HEK293T (cell line): ENCODE measurements around the gene CCND2.

ENCODE experiments used
- CTCF ChIA-PET: fragments of 350-600 bp; formaldehyde crosslinking; extraction: SDS; loops from one replicate; lab custom pipeline; 2021; ENCODE audit warnings: antibody characterized with exemption, inconsistent platforms; lab: Yijun Ruan, JAX
- POLR2A ChIA-PET: fragments of 350-600 bp; formaldehyde crosslinking; extraction: SDS; loops from one replicate; lab custom pipeline; 2020; ENCODE audit warnings: antibody characterized with exemption, inconsistent platforms; lab: Yijun Ruan, JAX
- DNase-seq: peaks from one replicate; pipeline ENCODE4 v3.0.0; 2012; ENCODE audit warnings: mixed read lengths; ENCODE audit errors: extremely low spot score
- ARNT ChIP-seq: fragments of 450-650 bp; IDR thresholded peaks from 2 replicates; pipeline ENCODE4 v1.6.1; 2017; ENCODE audit warnings: mild to moderate bottlenecking
- BHLHE40 ChIP-seq: fragments of 450-650 bp; IDR thresholded peaks from 2 replicates; pipeline ENCODE4 v1.6.1; 2016; ENCODE audit warnings: mild to moderate bottlenecking, moderate library complexity, borderline replicate concordance
- CTBP1 ChIP-seq: fragments of 450-650 bp; IDR thresholded peaks from 2 replicates; pipeline ENCODE4 v1.6.1; 2016; ENCODE audit warnings: borderline replicate concordance
- ELF4 ChIP-seq: fragments of 450-650 bp; IDR thresholded peaks from 2 replicates; pipeline ENCODE4 v1.6.1; 2017; ENCODE audit warnings: antibody characterized with exemption
- FOXA1 ChIP-seq: fragments of 450-650 bp; IDR thresholded peaks from 2 replicates; pipeline ENCODE4 v1.6.1; 2016; ENCODE audit warnings: mild to moderate bottlenecking
- FOXK2 ChIP-seq: fragments of 450-650 bp; IDR thresholded peaks from 2 replicates; pipeline ENCODE4 v1.6.1; 2016; ENCODE audit warnings: mild to moderate bottlenecking
- FOXM1 ChIP-seq: fragments of 450-650 bp; IDR thresholded peaks from 2 replicates; pipeline ENCODE4 v1.6.1; 2017; ENCODE audit warnings: mild to moderate bottlenecking, borderline replicate concordance
- HDGF ChIP-seq: fragments of 450-650 bp; IDR thresholded peaks from 2 replicates; pipeline ENCODE4 v1.6.1; 2017; ENCODE audit warnings: antibody characterized with exemption, borderline replicate concordance
- L3MBTL2 ChIP-seq: fragments of 450-650 bp; conservative IDR thresholded peaks from 2 replicates; pipeline ENCODE4 v1.6.1; 2016; ENCODE audit warnings: mild to moderate bottlenecking
- LEF1 ChIP-seq: fragments of 450-650 bp; IDR thresholded peaks from 2 replicates; pipeline ENCODE4 v1.6.1; 2017; ENCODE audit warnings: mild to moderate bottlenecking, borderline replicate concordance
- NFRKB ChIP-seq: fragments of 450-650 bp; IDR thresholded peaks from 2 replicates; pipeline ENCODE4 v1.6.1; 2016; ENCODE audit warnings: mild to moderate bottlenecking, moderate library complexity
- SP1 ChIP-seq: fragments of 450-650 bp; IDR thresholded peaks from 2 replicates; pipeline ENCODE4 v1.6.1; 2017
- SUZ12 ChIP-seq: fragments of 450-650 bp; IDR thresholded peaks from 2 replicates; pipeline ENCODE4 v1.6.1; 2016; ENCODE audit warnings: mild to moderate bottlenecking
- TARDBP ChIP-seq: fragments of 450-650 bp; IDR thresholded peaks from 2 replicates; pipeline ENCODE4 v1.6.1; 2016
- ZNF384 ChIP-seq: fragments of 450-650 bp; IDR thresholded peaks from 2 replicates; pipeline ENCODE4 v1.6.1; 2016
- TF ChIP-seq, protein P1 (sequence below): fragments of 450-650 bp; IDR thresholded peaks from 2 replicates; pipeline ENCODE4 v1.6.1; 2016

CCND2 gene

DNA sequence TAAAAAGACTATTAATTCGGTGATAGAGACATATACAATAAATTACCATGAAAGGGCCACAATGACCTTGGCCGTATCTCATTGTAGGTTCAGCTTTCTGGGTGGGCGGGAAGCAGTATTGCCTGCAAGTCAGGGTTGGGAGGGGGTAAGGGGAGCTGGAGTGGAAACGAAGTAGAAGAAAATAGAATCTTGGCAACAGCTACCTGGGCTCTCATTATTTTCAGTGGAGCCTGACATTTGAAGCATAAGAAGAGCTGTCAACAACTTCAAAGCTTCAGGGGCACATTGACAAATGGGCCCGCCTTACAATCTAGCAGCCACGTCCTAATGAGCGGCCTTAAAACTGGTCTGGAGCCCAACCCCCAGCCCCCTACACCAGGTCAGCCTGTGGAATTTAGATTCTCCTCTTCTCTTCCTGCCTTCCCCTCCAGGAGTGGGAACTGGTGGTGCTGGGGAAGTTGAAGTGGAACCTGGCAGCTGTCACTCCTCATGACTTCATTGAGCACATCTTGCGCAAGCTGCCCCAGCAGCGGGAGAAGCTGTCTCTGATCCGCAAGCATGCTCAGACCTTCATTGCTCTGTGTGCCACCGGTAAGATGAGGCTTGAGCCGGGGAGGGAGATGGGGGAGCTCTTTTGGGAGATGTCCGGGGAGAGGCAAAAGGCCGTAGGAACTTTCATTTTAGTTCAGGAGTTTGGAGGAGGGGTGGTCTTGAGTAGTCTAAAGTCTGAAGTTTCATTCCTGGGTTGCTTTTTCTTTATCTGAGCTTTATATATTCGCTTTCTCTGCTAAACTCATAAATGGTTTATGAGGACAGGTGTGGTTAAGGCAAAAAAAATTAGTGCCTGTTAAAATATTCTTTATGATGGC is 5.0 kb downstream of the CCND2 start:
- no peak for DNase-seq
- TF ChIP-seq CTBP1, result no peak
- TF ChIP-seq L3MBTL2, result no peak
- TF ChIP-seq, protein P1, sequence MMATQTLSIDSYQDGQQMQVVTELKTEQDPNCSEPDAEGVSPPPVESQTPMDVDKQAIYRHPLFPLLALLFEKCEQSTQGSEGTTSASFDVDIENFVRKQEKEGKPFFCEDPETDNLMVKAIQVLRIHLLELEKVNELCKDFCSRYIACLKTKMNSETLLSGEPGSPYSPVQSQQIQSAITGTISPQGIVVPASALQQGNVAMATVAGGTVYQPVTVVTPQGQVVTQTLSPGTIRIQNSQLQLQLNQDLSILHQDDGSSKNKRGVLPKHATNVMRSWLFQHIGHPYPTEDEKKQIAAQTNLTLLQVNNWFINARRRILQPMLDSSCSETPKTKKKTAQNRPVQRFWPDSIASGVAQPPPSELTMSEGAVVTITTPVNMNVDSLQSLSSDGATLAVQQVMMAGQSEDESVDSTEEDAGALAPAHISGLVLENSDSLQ, result no peak
- TF ChIP-seq SP1, result no peak
- no peak for TF ChIP-seq ELF4
- no peak for TF ChIP-seq HDGF
- TF ChIP-seq FOXM1, result no peak
- TF ChIP-seq FOXA1, result no peak
- no peak for TF ChIP-seq SUZ12
- no peak for TF ChIP-seq BHLHE40
- TF ChIP-seq FOXK2, result no peak
- TF ChIP-seq LEF1, result no peak
- TF ChIP-seq NFRKB, result no peak
- no peak for TF ChIP-seq TARDBP
- TF ChIP-seq ARNT, result no peak
- no peak for TF ChIP-seq ZNF384
- ChIA-PET CTCF (interaction anchor here (0.6 kb wide), 2 partner anchors 282 to 487 kb away, joined by 3 read pairs; no protein-coding TSS in a partner anchor), POLR2A (no interaction called here)

DNA sequence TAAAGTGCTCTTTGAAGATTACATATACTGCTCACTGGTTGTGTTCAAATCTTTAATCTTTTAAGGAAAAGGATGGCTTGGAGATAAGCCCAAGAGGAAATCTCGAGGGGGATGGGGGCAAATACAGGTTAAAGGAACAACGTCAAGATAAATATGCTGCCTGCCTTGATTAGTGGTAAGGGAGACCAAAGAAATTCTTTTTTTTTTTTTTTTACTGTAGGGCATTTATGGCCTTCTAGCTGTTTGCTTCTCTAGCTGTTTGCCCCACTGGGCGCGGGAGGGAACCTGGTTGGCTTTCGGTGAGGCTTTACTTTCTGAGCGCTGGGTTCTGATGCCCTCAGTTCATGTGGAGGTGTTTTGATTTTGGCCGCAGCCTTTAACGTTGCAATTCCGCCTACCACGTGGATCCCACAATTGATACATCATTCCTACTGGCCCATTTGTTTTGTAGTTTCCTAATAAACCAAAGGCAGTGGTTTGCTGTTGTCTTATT is 5.7 kb downstream of the CCND2 start:
- POLR2A ChIA-PET, result no interaction called here
- DNase-seq, result no peak
- TF ChIP-seq ZNF384 (no peak), L3MBTL2 (no peak), FOXK2 (no peak), LEF1 (no peak), TARDBP (no peak), NFRKB (no peak), BHLHE40 (no peak), FOXA1 (no peak), SUZ12 (no peak), SP1 (no peak), FOXM1 (no peak), ARNT (no peak), ELF4 (no peak), CTBP1 (no peak), HDGF (no peak)
- TF ChIP-seq, protein P1, result no peak
- CTCF ChIA-PET, result no interaction called here

DNA sequence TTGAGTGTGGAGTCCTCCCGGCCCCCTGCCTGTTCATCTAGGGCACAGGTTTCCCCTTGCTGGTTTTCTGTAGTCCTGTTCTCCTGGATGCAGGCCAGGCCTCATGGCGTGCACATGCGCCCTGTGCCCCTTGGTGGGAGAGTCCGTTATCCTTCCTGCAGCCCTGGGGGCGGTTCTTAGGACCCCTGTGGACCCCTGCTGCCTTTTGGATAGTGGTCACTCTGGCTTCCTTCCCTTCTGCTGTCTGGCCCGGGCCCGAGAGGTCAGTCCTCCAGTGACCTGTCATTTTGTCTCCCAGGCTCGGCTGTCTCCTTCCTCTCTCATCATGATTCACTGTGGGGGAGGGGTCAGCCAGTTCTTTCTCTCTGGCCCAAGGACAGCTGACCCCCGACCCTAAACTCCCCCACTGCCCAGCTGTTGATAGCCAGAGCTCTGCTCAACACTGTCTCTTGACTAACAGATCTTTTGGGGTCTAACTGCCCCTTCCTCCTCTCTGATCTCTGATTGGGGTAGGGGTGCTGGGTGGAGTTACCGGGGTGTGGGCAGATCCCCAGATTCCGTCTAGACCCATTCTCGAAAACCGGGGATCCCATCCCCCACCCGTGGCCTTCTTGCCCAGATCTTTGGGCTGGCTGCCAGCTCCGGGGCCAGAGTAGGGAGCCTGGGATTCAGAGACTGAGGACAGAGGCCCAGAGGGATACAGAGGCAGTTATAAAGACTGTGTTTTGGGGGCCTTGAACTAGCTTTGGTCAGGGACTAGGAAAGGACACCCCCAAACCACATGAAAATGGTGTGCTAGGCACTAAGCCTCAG is 7.0 kb downstream of the CCND2 start:
- ChIA-PET CTCF (no interaction called here), POLR2A (no interaction called here)
- no peak for DNase-seq
- TF ChIP-seq SUZ12 (no peak), ELF4 (no peak), CTBP1 (no peak), TARDBP (no peak), ZNF384 (no peak)
- TF ChIP-seq, protein P1, result no peak

DNA sequence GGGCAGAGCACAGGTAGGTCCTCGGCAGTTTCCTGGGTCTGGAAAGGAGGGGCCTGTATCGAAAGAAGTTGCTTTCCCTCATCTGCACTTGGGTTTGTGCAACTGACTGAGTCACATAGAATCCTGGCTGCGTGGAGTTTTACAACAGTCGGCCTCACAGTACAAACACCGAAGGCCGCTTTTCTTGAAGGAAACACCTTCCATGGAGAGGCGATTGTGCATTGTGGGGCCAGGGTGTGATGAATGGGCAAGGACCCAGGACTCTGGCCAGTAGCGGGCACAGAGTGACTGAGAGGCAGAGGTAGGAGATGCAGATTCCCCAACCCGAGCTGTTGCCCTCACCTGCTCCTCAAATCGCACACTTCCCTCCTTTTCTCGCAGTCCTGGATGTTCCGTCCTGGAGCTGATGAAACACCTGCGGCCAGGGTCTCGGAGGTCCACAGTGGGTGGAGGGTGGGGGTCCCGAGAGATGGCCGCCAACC is 7.7 kb downstream of the CCND2 start:
- no peak for TF ChIP-seq L3MBTL2
- TF ChIP-seq BHLHE40, result no peak
- TF ChIP-seq SUZ12, result no peak
- no peak for TF ChIP-seq ELF4
- no peak for TF ChIP-seq CTBP1
- TF ChIP-seq ARNT, result no peak
- TF ChIP-seq NFRKB, result no peak
- TF ChIP-seq LEF1, result no peak
- no peak for TF ChIP-seq FOXM1
- no peak for TF ChIP-seq TARDBP
- no peak for TF ChIP-seq ZNF384
- POLR2A ChIA-PET, result interaction anchor here (0.9 kb wide), 1 partner anchor 127 kb away, joined by 3 read pairs; no protein-coding TSS in a partner anchor
- CTCF ChIA-PET, result no interaction called here
- DNase-seq, result no peak

DNA sequence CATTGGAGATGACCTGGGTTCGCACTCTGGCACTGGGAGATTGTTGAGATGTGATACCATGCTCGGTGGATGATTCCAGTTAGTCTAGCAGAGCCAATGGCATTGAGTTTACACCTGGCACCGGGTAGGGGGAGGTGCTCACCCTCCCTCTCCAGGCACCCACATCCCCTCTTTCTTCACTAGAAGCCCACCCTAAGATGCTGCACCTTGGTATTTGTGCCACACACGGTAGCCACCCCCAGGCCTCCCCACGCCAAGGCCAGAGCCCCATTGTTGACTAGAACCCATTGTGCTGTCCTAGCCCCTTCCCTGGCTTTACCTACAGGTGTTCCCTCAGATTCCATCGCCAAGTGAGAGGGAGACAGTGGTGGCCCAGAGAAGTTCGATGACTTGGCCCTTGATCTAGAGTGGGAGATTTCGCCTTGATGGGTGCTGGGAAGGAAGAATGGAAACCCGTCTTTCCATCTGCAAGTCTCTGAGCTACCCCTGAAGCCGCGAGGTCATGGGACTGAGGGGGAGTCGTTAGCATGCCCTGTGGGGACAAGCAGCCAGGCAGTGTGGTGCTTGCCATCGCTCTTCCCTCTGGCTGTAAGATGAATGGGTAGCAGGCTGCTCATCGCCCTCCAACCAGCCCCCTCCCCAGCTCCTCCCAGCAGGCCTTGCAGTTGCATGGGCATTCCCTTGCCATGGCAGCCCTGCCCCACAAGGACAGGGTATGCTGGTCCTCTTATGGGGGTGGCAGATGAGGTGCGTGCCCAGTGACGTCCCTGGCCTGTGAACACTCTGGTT is 8.7 kb downstream of the CCND2 start:
- TF ChIP-seq HDGF (no peak), ARNT (no peak), NFRKB (no peak), FOXA1 (no peak), L3MBTL2 (no peak), ELF4 (no peak), LEF1 (no peak), SUZ12 (no peak), SP1 (no peak), BHLHE40 (no peak), CTBP1 (no peak), ZNF384 (no peak), TARDBP (no peak), FOXK2 (no peak)
- TF ChIP-seq, protein P1, result no peak
- CTCF ChIA-PET, result no interaction called here
- POLR2A ChIA-PET, result interaction anchor here (0.8 kb wide), 1 partner anchor 9 kb away, joined by 4 read pairs; no protein-coding TSS in a partner anchor
- DNase-seq, result no peak
